Endothelial cell of umbilical vein (primary cell): ENCODE measurements around the gene RAPGEF3. TPM values are rescaled to one million over a fixed set of nuclear protein-coding genes. Genes with fewer than 3 reads are reported as not detected.

Source experiments
- BruUV-seq: library from RNA; stranded (reverse); fragments of 400-500 nt; replicated peaks from 2 replicates; lab custom pipeline; 2021; lab: Mats Ljungman, UMichigan
- CTCF ChIA-PET: fragments of 300-600, 350-600 bp; sonication (Branson Sonifier 250); formaldehyde crosslinking; loops from one replicate; lab custom pipeline; 2021; ENCODE audit warnings: antibody characterized with exemption, inconsistent platforms; lab: Charles Lee
- POLR2A ChIA-PET: fragments of 300-600, 350-600 bp; sonication (Branson Sonifier 250); formaldehyde crosslinking; loops from one replicate; lab custom pipeline; 2021; ENCODE audit warnings: antibody characterized with exemption, inconsistent platforms; lab: Charles Lee
- DNase-seq: peaks from one replicate; pipeline ENCODE4 v3.0.0-alpha.2; 2011; ENCODE audit warnings: low read depth, low spot score
- FAIRE-seq: peaks from 2 replicates; lab custom pipeline; 2011; peaks lifted over from hg19 to GRCh38; lab: Jason Lieb, UNC
- H2AFZ ChIP-seq: 2 replicates; pipeline ENCODE4 v1.6.0; 2012; ENCODE audit warnings: low read depth, low read length, control low read depth, inconsistent platforms
- H3K27ac ChIP-seq: 2 replicates; pipeline ENCODE4 v1.5.1; 2011; ENCODE audit warnings: low read depth, mild to moderate bottlenecking, control low read depth, low read length, moderate library complexity; ENCODE audit not compliant: insufficient read depth
- H3K27me3 ChIP-seq, 2 experiments: 2 replicates each; pipeline versions ENCODE4 v1.6.0 to v1.6.1; 2011; ENCODE audit warnings: low read length in 2 of 2, mixed read lengths in 1 of 2; ENCODE audit not compliant: control insufficient read depth in 2 of 2, insufficient read depth in 2 of 2
- H3K36me3 ChIP-seq, 2 experiments: 2 replicates in 1 of 2; 3 replicates in 1 of 2; pipeline ENCODE4 v1.5.1; 2011; ENCODE audit warnings: low read length in 2 of 2, mild to moderate bottlenecking in 1 of 2, moderate library complexity in 1 of 2; ENCODE audit not compliant: control insufficient read depth in 2 of 2, insufficient read depth in 2 of 2; ENCODE audit errors: extremely low read depth in 1 of 2
- H3K4me1 ChIP-seq: 3 replicates; pipeline ENCODE4 v1.5.1; 2011; ENCODE audit warnings: mild to moderate bottlenecking, low read length; ENCODE audit not compliant: control insufficient read depth, insufficient read depth; ENCODE audit errors: extremely low read depth
- H3K4me2 ChIP-seq: 2 replicates; pipeline ENCODE4 v1.6.1; 2011; ENCODE audit warnings: low read length, control low read depth, mixed read lengths; ENCODE audit not compliant: insufficient read depth
- H3K4me3 ChIP-seq, 3 experiments: fragments of 200-600 bp in 1 of 3; sonication (generic), shearing (Covaris generic) in 1 of 3; replicated peaks in 1 of 3; 2 replicates each; pipeline ENCODE4 v1.5.1; 2011 to 2016; ENCODE audit warnings: control low read depth in 3 of 3, low read length in 3 of 3, mild to moderate bottlenecking in 2 of 3, inconsistent platforms in 1 of 3, low read depth in 1 of 3, moderate library complexity in 1 of 3; ENCODE audit not compliant: insufficient read depth in 1 of 3
- H3K79me2 ChIP-seq: 2 replicates; pipeline ENCODE4 v1.6.0; 2012; ENCODE audit warnings: low read length, inconsistent platforms; ENCODE audit not compliant: control insufficient read depth, insufficient read depth
- H3K9ac ChIP-seq: replicated peaks from 2 replicates; pipeline ENCODE3; 2011; ENCODE audit warnings: low read length, control low read depth; ENCODE audit not compliant: insufficient read depth; ENCODE audit errors: extremely low read depth
- H3K9me1 ChIP-seq: replicated peaks from 3 replicates; pipeline ENCODE4 v1.6.0; 2011; ENCODE audit warnings: mild to moderate bottlenecking, low read length; ENCODE audit not compliant: control insufficient read depth, insufficient read depth; ENCODE audit errors: extremely low read depth
- H3K9me3 ChIP-seq: replicated peaks from 2 replicates; pipeline ENCODE4 v1.5.1; 2012; ENCODE audit warnings: low read length, inconsistent platforms; ENCODE audit not compliant: control insufficient read depth, insufficient read depth
- H4K20me1 ChIP-seq: replicated peaks from 2 replicates; pipeline ENCODE3; 2011; ENCODE audit warnings: mild to moderate bottlenecking, low read length; ENCODE audit not compliant: control insufficient read depth, insufficient read depth; ENCODE audit errors: extremely low read depth
- EZH2 ChIP-seq: IDR thresholded peaks from 2 replicates; pipeline ENCODE4 v1.6.1; 2012; ENCODE audit warnings: borderline replicate concordance, low read depth, mild to moderate bottlenecking, moderate library complexity, low read length, inconsistent platforms; ENCODE audit not compliant: severe bottlenecking
- FOS ChIP-seq: IDR thresholded peaks from 2 replicates; pipeline ENCODE4 v1.6.1; 2011; ENCODE audit warnings: mild to moderate bottlenecking, low read length, moderate library complexity, borderline replicate concordance; ENCODE audit not compliant: insufficient read depth
- GATA2 ChIP-seq: IDR thresholded peaks from 2 replicates; pipeline ENCODE4 v1.7.0; 2011; ENCODE audit warnings: low read depth, mild to moderate bottlenecking, moderate library complexity, mixed read lengths, low read length; ENCODE audit not compliant: insufficient read length, insufficient read depth
- JUN ChIP-seq: IDR thresholded peaks from 2 replicates; pipeline ENCODE4 v1.6.1; 2011; ENCODE audit warnings: borderline replicate concordance, low read depth; ENCODE audit not compliant: insufficient read length, insufficient read depth
- MYC ChIP-seq: IDR thresholded peaks from one replicate; pipeline ENCODE4 v1.6.1; 2011; ENCODE audit warnings: mild to moderate bottlenecking, low read depth, low read length
- POLR2A ChIP-seq: IDR thresholded peaks from 2 replicates; pipeline ENCODE4 v1.6.1; 2012; ENCODE audit warnings: low read depth, mild to moderate bottlenecking, control low read depth, low read length
- POLR2AphosphoS5 ChIP-seq: IDR thresholded peaks from 2 replicates; pipeline ENCODE4 v1.6.1; 2012; ENCODE audit warnings: low read depth, mild to moderate bottlenecking, control low read depth, low read length, moderate library complexity; ENCODE audit not compliant: insufficient read depth
- dilution Hi-C: fragments of 300-500 bp; cut with MboI; formaldehyde crosslinking; loops from one replicate; pipeline ENCODE4 v1.15.0; 2019; ENCODE audit warnings: low sequenced_read_pairs; ENCODE audit not compliant: extremely low pct_ligation_motif_present
- intact Hi-C: fragments of 100-400 bp; cut with micrococcal nuclease; formaldehyde crosslinking; loops from one replicate; pipeline ENCODE4 v1.10.0; 2022
- polyA plus RNA-seq, 4 experiments: library from polyadenylated mRNA; depleted of rRNA in 3 of 4; stranded (reverse) in 3 of 4; unstranded in 1 of 4; fragments of >200 nt; gene quantifications; 2 replicates each; pipeline versions ENCODE4 v1.2.1 to v1.2.3, GENCODE V29; 2011 to 2012; ENCODE audit warnings: missing spikeins in 1 of 4
- total RNA-seq: library from RNA; stranded (reverse); gene quantifications from 2 replicates; pipeline ENCODE4 v1.2.3, GENCODE V29; 2021
- TF ChIP-seq, protein P1 (sequence below): IDR thresholded peaks from 2 replicates; pipeline ENCODE4 v1.6.1; 2011; ENCODE audit not compliant: insufficient read depth, insufficient read length
- TF ChIP-seq, protein P2 (sequence below), 2 donors: IDR thresholded peaks; 1 replicate in 1 of 2; 2 replicates in 1 of 2; pipeline ENCODE4 v1.5.1; 2011; ENCODE audit warnings: low read length in 2 of 2, mild to moderate bottlenecking in 2 of 2, moderate library complexity in 2 of 2, control low read depth in 1 of 2, inconsistent platforms in 1 of 2, low read depth in 1 of 2; ENCODE audit not compliant: insufficient read depth in 1 of 2; ENCODE audit errors: extremely low read depth in 1 of 2

RAPGEF3 gene
- total and polyA plus RNA-seq, 2 donors (not counting 3 experiments of a cell fraction or from before 2014, with no cell fraction given): 34.5 to 55.1 TPM

DNA sequence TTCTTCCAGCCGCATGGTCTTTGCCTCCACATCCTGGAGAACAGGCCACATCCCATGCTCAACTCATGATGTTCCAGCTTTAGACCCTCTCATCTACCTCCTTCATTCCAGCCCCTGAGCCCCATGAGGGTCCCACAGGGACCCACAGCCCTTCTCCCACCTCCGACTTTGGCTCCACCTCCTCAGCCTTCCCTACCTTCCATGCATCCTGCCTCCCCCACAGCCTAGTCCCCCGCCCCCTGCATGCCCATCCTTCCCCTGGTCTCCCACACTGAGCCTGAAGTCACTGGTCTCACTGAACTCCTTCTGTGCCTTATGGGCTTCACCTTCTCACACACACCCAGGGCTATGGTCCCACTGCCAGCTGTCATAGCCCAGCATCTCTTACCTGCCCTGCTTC, 9.8 kb downstream of the RAPGEF3 start:
- no peak overlapping the region for H2AFZ ChIP-seq

More for the DNA sequence above, 9.8 kb downstream of the RAPGEF3 start:
- Histone ChIP-seq H3K36me3 (peaks cover 6 to 55% of the 10 kb centered on the region in 2 experiments), H3K4me2 (no peak overlapping the region), H3K27me3 (no peaks in the 10 kb centered on the region), H3K9me3 (no peaks in the 10 kb centered on the region), H3K9ac (no peak overlapping the region), H3K4me1 (peaks cover 14% of the 10 kb centered on the region), H3K9me1 (no peaks in the 10 kb centered on the region), H3K27ac (no peak overlapping the region), H4K20me1 (no peaks in the 10 kb centered on the region), H3K4me3 (no peak overlapping the region), H3K79me2 (peaks cover 5% of the 10 kb centered on the region)
- intact Hi-C loops: no loop called here
- FAIRE-seq (no peak), DNase-seq (no peak)
- POLR2A ChIA-PET: no interaction called here
- CTCF ChIA-PET: no interaction called here
- dilution Hi-C loops: no loop called here
- no TSS peak for BruUV-seq
- TF ChIP-seq JUN: no peak
- TF ChIP-seq, protein P1, sequence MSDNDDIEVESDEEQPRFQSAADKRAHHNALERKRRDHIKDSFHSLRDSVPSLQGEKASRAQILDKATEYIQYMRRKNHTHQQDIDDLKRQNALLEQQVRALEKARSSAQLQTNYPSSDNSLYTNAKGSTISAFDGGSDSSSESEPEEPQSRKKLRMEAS: no peak
- no peak for TF ChIP-seq POLR2A
- TF ChIP-seq, protein P2, sequence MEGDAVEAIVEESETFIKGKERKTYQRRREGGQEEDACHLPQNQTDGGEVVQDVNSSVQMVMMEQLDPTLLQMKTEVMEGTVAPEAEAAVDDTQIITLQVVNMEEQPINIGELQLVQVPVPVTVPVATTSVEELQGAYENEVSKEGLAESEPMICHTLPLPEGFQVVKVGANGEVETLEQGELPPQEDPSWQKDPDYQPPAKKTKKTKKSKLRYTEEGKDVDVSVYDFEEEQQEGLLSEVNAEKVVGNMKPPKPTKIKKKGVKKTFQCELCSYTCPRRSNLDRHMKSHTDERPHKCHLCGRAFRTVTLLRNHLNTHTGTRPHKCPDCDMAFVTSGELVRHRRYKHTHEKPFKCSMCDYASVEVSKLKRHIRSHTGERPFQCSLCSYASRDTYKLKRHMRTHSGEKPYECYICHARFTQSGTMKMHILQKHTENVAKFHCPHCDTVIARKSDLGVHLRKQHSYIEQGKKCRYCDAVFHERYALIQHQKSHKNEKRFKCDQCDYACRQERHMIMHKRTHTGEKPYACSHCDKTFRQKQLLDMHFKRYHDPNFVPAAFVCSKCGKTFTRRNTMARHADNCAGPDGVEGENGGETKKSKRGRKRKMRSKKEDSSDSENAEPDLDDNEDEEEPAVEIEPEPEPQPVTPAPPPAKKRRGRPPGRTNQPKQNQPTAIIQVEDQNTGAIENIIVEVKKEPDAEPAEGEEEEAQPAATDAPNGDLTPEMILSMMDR (IDR thresholded peaks at IDR 0.05; ENCODE audit: extremely low read depth in 1 of 2, insufficient read depth in 1 of 2, low read depth in 1 of 2, low read length in 2 of 2): no peak
- no peak for TF ChIP-seq EZH2
- TF ChIP-seq POLR2AphosphoS5: no peak
- TF ChIP-seq GATA2: no peak
- no peak for TF ChIP-seq FOS
- TF ChIP-seq MYC: no peak
